Measurements from ENCODE around the gene CHTF8.
"Not testable (repeated sequence)": the region's sequence is repeated elsewhere in the genome, so short reads cannot be mapped to it uniquely, and the experiment has no call there.

CHTF8 gene

GRCh38 chr16:69133373-69133954 lies 1.1 kb upstream of the CHTF8 start:
- TF ChIP-seq CTCF (IDR thresholded peaks at IDR 0.05; ENCODE audit: insufficient read depth, low read depth, low read length, missing control alignments), result no peak
- no peak for DNase-seq (ENCODE audit: low read depth)
- H3K4me3 ChIP-seq (ENCODE audit: low read depth, low read length), result peak overlapping the region; percentile 80

- no peak for TF ChIP-seq CTCF (IDR thresholded peaks at IDR 0.05; ENCODE audit: insufficient read depth, low read depth, low read length, missing control alignments)
- DNase-seq (ENCODE audit: low read depth), result peak; percentile 87
- H3K4me3 ChIP-seq (ENCODE audit: low read depth, low read length), result peak overlapping the region; percentile 80
Measured at GRCh38 chr16:69131839-69132423, 457 bp downstream of the CHTF8 start.

- peak; percentile 46 for DNase-seq (ENCODE audit: low read depth)
- H3K4me3 ChIP-seq (ENCODE audit: low read depth, low read length), result peak overlapping the region; percentile 80
- TF ChIP-seq CTCF (IDR thresholded peaks at IDR 0.05; ENCODE audit: insufficient read depth, low read depth, low read length, missing control alignments), result no peak
Measured at GRCh38 chr16:69131167-69131838, 1.1 kb downstream of the CHTF8 start.

- DNase-seq (ENCODE audit: low read depth), result no peak
- no peak overlapping the region for H3K4me3 ChIP-seq (ENCODE audit: low read depth, low read length)
- TF ChIP-seq CTCF (IDR thresholded peaks at IDR 0.05; ENCODE audit: insufficient read depth, low read depth, low read length, missing control alignments), result no peak
Measured at GRCh38 chr16:69130461-69130860, 1.9 kb downstream of the CHTF8 start.

- DNase-seq (ENCODE audit: low read depth), result no peak
- no peak overlapping the region for H3K4me3 ChIP-seq (ENCODE audit: low read depth, low read length)
- TF ChIP-seq CTCF (IDR thresholded peaks at IDR 0.05; ENCODE audit: insufficient read depth, low read depth, low read length, missing control alignments), result no peak
Measured at GRCh38 chr16:69127966-69128510, 4.3 kb downstream of the CHTF8 start.

- not testable (repeated sequence) for H3K4me3 ChIP-seq (ENCODE audit: low read depth, low read length); DNase-seq (ENCODE audit: low read depth)
Measured at GRCh38 chr16:69126801-69127200, 5.6 kb downstream of the CHTF8 start.

GRCh38 chr16:69126221-69126620 lies 6.2 kb downstream of the CHTF8 start:
- no peak overlapping the region for H3K4me3 ChIP-seq (ENCODE audit: low read depth, low read length)
- no peak for TF ChIP-seq CTCF (IDR thresholded peaks at IDR 0.05; ENCODE audit: insufficient read depth, low read depth, low read length, missing control alignments)
- no peak for DNase-seq (ENCODE audit: low read depth)

GRCh38 chr16:69124961-69125360 lies 7.4 kb downstream of the CHTF8 start:
- DNase-seq (ENCODE audit: low read depth); H3K4me3 ChIP-seq (ENCODE audit: low read depth, low read length): not testable (repeated sequence)

GRCh38 chr16:69124406-69124805 lies 8.0 kb downstream of the CHTF8 start:
- H3K4me3 ChIP-seq (ENCODE audit: low read depth, low read length); DNase-seq (ENCODE audit: low read depth): not testable (repeated sequence)
